Measurements from ENCODE around the gene GRIK4.
"Not testable (repeated sequence)": the region's sequence is repeated elsewhere in the genome, so short reads cannot be mapped to it uniquely, and the experiment has no call there.

Gene GRIK4

GRCh38 chr11:120563703-120564572, 52.4 kb downstream of the GRIK4 start:
- in situ Hi-C loops (cut with HindIII; ENCODE audit: low pct_ligation_motif_present, low pct_unique_long_range_greater_than_20kb, low sequenced_read_pairs): no loop called here
- DNase-seq: no peak

DNA sequence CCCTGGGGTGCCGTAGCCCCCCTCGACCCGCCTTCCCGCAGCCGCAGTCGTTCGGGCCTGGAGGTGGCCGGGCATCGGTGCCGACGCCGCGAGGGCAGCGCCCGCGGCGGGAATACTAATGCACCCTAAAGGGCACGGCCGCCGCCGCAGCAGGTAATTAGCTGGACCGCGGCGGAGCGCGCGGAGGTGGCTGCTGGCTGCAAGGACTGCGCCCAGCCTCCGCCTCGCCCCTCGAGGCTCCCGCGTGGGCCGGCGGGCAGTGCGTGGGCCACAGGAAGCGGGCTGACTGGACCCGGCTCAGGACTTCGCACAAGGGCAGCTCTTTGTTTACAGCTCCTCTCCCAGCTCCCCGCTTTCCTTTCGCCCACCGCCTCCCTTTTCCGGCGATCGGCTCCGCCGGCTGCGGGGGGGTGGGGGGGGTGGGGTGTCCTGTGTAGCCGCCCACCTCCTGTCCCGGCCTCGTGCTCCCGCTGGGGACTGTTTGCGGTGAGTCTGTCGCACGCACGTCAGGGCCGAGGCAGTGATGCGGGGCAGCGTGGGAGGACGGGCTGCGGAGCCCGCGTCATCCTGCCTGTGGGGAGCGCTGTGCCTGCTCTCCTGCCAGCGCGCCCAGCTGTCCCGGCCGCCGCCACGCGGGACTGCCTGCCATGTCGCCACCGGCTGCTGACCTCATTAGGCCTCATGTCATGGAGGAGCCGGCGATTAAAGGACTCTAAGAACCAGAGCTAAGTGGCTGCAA, 53.2 kb downstream of the GRIK4 start:
- DNase-seq: peak; percentile 32
- in situ Hi-C loops (cut with HindIII; ENCODE audit: low pct_ligation_motif_present, low pct_unique_long_range_greater_than_20kb, low sequenced_read_pairs): no loop called here

- in situ Hi-C loops (cut with HindIII; ENCODE audit: low pct_ligation_motif_present, low pct_unique_long_range_greater_than_20kb, low sequenced_read_pairs): no loop called here
- DNase-seq: no peak
Measured at GRCh38 chr11:120565466-120566155, 54.1 kb downstream of the GRIK4 start.

- peak; percentile 22 for DNase-seq
- in situ Hi-C loops (cut with HindIII; ENCODE audit: low pct_ligation_motif_present, low pct_unique_long_range_greater_than_20kb, low sequenced_read_pairs): no loop called here
Measured at GRCh38 chr11:120566176-120566575, 54.6 kb downstream of the GRIK4 start.

- in situ Hi-C loops (cut with HindIII; ENCODE audit: low pct_ligation_motif_present, low pct_unique_long_range_greater_than_20kb, low sequenced_read_pairs): no loop called here
- DNase-seq: no peak
Measured at GRCh38 chr11:120568572-120569307, 57.2 kb downstream of the GRIK4 start.

- in situ Hi-C loops (cut with HindIII; ENCODE audit: low pct_ligation_motif_present, low pct_unique_long_range_greater_than_20kb, low sequenced_read_pairs): no loop called here
- DNase-seq: no peak
Measured at GRCh38 chr11:120569861-120570260, 58.3 kb downstream of the GRIK4 start.

DNA sequence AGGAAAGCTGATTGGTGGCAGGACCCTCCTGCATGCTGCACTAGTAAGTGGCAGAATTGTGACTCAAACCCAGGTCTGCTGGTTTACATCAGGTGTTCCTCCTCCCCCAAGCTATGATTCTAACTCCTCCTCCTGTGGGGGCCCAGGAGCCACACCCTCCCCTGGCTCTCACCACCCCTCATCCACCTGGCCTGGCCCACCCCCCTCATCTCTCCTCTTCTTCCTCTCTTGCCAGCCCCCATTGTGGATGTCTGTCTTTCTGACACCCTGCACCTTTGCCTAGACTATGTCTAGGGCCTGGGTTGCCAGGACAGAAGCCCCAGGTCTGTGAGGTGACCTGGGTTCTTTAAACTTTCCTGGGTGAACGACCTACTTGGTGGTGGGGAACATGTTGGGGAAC, 59.9 kb downstream of the GRIK4 start:
- no peak for DNase-seq
- in situ Hi-C loops (cut with HindIII; ENCODE audit: low pct_ligation_motif_present, low pct_unique_long_range_greater_than_20kb, low sequenced_read_pairs): no loop called here

GRCh38 chr11:120573756-120574354, 62.3 kb downstream of the GRIK4 start:
- in situ Hi-C loops (cut with HindIII; ENCODE audit: low pct_ligation_motif_present, low pct_unique_long_range_greater_than_20kb, low sequenced_read_pairs): no loop called here
- DNase-seq: no peak

DNA sequence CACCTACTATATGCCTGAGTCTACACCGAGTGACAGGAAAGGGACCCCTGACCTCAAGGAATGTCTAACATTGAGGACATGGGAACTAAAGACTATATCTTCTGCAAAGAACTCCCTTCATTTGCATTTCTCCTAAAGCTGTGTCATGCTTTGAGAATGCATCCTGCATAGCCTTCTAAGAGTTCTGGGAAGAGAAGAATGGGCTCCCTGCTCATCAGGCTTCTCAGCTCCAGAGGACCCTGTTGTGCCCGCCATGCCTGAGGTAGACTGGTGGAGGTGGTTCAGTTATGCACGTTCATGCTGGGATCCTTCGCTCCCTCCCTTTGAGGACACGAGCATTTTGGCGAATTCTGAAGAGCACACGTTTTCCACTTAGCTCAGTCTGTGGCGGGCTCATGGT, 63.3 kb downstream of the GRIK4 start:
- in situ Hi-C loops (cut with HindIII; ENCODE audit: low pct_ligation_motif_present, low pct_unique_long_range_greater_than_20kb, low sequenced_read_pairs): no loop called here
- no peak for DNase-seq

DNA sequence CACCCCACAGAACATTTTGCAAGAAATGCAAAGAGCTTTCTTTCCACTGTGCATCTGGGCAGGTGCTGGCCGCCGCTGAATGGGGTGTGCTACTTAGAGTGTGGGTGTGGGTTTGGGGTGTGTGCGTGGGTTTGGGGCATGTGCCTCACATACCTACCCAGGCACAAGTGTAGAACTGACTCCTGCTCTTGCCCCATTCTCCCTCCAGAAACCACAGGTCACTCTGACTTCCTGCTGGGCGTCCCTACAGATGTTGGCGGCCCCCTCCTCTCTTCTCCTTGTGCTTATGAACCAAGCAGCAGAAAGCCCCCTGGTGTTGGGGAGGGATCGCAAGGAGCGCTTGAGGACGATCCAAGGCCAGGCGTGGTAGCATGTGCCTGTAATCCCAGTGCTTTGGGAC, 63.9 kb downstream of the GRIK4 start:
- in situ Hi-C loops (cut with HindIII; ENCODE audit: low pct_ligation_motif_present, low pct_unique_long_range_greater_than_20kb, low sequenced_read_pairs): no loop called here
- no peak for DNase-seq

DNA sequence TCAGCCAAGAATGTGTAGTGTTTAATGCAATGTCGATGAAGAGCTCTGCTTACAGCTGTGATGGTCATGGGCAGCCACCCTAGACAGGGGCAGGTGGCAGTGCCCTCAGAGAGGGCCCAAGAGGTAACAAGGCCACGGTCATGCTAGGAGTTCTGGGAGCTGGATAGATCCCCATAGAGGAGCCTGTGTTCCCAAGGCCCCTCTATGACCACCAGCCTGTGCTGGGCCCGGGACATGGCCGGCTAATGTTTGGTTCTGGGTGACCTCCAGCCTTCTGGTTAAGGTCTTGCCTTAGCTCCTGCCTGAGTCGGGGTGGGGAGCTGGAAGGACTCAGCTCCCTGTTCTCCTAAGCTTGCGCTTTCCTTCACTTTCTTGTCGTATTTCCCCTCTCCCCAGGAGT, 65.1 kb downstream of the GRIK4 start:
- in situ Hi-C loops (cut with HindIII; ENCODE audit: low pct_ligation_motif_present, low pct_unique_long_range_greater_than_20kb, low sequenced_read_pairs): no loop called here

GRCh38 chr11:120577041-120577440, 65.5 kb downstream of the GRIK4 start:
- in situ Hi-C loops (cut with HindIII; ENCODE audit: low pct_ligation_motif_present, low pct_unique_long_range_greater_than_20kb, low sequenced_read_pairs): no loop called here

More for the DNA sequence above, 65.1 kb downstream of the GRIK4 start:
- no peak for DNase-seq

DNA sequence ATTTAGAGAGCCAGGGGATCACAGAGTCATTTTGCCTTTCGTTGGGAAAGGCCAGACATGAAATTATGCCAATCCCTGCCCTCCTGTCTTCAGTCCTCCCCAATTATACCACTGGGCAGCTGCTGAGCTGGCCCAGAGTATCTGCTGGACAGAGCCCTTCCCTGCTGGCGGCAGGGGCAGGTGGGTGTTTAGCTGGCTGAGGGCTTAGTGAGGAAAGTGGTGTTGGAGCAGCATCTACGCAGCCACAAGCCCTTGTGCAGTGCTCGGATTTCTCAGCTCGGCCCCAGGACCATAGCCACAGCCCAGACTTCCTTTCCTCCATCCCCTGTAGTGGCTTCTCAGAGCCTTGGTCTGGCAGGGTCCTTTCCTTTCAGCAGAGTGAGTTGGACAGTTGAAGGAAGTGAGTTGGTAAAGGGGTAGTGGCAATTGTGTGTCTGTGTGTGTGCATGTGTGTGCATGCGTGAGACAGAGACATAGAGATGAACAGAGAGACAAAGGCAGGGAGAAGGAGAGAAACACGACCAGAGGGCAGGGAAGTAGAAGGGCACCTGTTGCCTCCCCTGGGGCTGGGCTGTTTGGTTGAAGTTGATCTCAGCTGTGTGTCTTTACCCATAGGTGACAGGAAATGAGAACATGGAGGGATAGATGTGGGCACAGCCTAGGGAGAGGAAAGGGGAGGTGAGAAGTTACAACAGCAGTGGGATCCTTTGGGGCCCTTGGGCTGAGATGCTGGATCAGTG, 66.2 kb downstream of the GRIK4 start:
- in situ Hi-C loops (cut with HindIII; ENCODE audit: low pct_ligation_motif_present, low pct_unique_long_range_greater_than_20kb, low sequenced_read_pairs): no loop called here
- DNase-seq: no peak

More at GRCh38 chr11:120577041-120577440, 65.5 kb downstream of the GRIK4 start:
- DNase-seq: no peak

GRCh38 chr11:120578596-120579154, 67.1 kb downstream of the GRIK4 start:
- DNase-seq: no peak
- in situ Hi-C loops (cut with HindIII; ENCODE audit: low pct_ligation_motif_present, low pct_unique_long_range_greater_than_20kb, low sequenced_read_pairs): no loop called here

DNA sequence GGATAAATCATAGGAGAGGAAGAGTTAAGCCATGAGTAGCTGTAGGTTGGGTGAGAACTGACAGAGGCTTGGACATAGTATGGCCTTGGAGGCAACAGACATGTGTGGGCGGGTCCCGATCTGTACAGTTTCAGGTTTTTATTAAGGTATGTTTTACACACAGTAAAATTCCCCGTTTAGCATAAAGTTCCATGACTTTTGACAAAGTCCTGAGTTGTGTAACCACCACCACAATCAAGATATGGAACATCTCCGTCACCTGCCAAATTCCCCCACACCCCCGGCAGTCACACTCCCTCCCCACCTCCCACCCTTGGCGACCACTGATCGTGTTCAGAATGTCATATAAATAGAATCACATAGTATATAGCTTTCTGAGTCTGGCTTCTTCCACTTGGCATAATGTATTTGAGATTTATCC, 68.1 kb downstream of the GRIK4 start:
- in situ Hi-C loops (cut with HindIII; ENCODE audit: low pct_ligation_motif_present, low pct_unique_long_range_greater_than_20kb, low sequenced_read_pairs): no loop called here
- no peak for DNase-seq

DNA sequence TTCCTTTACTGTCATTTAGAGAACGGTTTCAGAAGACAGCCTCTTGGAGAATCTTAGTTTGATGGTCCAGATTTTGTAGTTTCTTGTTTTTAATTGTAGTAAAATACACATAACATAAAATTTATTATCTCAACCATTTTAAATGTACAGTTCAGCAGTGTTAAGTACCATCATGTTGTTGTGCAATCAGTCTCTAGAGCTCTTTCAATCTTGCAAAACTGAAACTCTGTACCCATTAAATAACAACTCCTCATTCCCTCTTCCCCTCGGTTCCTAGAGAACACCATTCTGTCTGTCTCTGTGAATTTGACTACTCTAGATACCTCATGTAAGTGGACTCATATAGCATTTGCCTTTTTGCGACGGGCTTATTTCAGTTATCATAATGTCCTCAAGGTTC, 69.8 kb downstream of the GRIK4 start:
- DNase-seq: no peak
- in situ Hi-C loops (cut with HindIII; ENCODE audit: low pct_ligation_motif_present, low pct_unique_long_range_greater_than_20kb, low sequenced_read_pairs): no loop called here

GRCh38 chr11:120582535-120582934, 71.0 kb downstream of the GRIK4 start:
- in situ Hi-C loops (cut with HindIII; ENCODE audit: low pct_ligation_motif_present, low pct_unique_long_range_greater_than_20kb, low sequenced_read_pairs); DNase-seq: not testable (repeated sequence)

All from ACHN (cell line).